ENCODE data around the gene NDUFV3.
A peak's percentile ranks its signal among the peaks of the same experiment; 100 is the strongest.

The NDUFV3 gene

DNA sequence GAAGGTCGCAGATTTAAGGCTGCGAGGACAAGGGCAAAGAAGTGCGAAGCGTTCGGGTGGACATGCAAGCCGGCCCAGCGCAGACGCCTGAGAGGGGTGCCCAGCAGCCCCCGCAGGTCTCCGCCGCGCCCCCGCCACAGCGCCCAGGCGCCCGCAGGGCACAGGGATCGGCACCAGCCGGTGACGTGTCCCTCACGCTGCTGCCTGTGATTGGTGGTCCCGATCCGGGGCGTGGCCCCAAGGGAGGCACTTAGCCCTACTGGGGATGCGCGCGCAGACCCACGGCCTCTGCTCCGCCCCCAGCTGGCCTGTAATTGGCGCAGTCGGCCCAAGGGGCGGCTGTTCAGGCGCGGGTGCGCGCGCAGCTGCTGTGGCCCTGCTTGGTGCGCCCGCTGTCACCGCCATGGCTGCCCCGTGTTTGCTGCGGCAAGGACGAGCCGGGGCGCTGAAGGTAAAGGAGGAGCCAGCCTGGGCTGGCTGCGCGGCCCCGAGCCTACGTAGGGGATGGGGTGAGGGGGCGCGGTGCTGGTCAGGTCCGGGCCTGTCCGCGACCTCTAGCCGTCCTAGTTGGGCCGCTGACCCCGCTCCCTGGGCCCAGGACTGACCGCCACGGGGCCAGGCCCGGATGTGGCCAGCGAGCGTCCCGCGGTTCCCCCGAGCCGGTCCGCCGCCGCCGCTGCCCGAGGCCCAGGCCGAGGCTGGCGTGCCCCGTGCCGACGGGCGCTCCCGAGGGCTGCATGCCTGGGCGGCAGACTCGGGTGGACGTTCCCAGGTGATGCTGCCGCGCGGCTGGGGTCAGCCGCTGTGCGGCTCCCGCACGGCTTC is at the start of gene NDUFV3 (continued):
- TF ChIP-seq, protein P1, sequence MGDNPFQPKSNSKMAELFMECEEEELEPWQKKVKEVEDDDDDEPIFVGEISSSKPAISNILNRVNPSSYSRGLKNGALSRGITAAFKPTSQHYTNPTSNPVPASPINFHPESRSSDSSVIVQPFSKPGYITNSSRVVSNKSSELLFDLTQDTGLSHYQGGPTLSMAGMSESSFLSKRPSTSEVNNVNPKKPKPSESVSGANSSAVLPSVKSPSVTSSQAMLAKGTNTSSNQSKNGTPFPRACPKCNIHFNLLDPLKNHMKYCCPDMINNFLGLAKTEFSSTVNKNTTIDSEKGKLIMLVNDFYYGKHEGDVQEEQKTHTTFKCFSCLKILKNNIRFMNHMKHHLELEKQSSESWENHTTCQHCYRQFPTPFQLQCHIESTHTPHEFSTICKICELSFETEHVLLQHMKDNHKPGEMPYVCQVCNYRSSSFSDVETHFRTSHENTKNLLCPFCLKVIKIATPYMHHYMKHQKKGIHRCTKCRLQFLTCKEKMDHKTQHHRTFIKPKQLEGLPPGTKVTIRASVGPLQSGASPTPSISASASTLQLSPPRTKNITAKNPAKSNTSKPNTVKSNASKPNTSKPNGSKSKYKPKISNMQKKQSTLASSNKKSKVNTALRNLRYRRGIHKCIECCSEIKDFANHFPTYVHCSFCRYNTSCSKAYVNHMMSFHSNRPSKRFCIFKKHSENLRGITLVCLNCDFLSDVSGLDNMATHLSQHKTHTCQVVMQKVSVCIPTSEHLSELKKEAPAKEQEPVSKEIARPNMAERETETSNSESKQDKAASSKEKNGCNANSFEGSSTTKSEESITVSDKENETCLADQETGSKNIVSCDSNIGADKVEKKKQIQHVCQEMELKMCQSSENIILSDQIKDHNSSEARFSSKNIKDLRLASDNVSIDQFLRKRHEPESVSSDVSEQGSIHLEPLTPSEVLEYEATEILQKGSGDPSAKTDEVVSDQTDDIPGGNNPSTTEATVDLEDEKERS (tag by site-specific recombination; IDR thresholded peaks at IDR 0.05) = no peak
- no peak for TF ChIP-seq ZNF48 (tag by site-specific recombination; IDR thresholded peaks at IDR 0.05)
- TF ChIP-seq, protein P2, sequence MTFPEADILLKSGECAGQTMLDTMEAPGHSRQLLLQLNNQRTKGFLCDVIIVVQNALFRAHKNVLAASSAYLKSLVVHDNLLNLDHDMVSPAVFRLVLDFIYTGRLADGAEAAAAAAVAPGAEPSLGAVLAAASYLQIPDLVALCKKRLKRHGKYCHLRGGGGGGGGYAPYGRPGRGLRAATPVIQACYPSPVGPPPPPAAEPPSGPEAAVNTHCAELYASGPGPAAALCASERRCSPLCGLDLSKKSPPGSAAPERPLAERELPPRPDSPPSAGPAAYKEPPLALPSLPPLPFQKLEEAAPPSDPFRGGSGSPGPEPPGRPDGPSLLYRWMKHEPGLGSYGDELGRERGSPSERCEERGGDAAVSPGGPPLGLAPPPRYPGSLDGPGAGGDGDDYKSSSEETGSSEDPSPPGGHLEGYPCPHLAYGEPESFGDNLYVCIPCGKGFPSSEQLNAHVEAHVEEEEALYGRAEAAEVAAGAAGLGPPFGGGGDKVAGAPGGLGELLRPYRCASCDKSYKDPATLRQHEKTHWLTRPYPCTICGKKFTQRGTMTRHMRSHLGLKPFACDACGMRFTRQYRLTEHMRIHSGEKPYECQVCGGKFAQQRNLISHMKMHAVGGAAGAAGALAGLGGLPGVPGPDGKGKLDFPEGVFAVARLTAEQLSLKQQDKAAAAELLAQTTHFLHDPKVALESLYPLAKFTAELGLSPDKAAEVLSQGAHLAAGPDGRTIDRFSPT (tag by site-specific recombination; IDR thresholded peaks at IDR 0.05) = peak; percentile 100
- TF ChIP-seq, protein P3, sequence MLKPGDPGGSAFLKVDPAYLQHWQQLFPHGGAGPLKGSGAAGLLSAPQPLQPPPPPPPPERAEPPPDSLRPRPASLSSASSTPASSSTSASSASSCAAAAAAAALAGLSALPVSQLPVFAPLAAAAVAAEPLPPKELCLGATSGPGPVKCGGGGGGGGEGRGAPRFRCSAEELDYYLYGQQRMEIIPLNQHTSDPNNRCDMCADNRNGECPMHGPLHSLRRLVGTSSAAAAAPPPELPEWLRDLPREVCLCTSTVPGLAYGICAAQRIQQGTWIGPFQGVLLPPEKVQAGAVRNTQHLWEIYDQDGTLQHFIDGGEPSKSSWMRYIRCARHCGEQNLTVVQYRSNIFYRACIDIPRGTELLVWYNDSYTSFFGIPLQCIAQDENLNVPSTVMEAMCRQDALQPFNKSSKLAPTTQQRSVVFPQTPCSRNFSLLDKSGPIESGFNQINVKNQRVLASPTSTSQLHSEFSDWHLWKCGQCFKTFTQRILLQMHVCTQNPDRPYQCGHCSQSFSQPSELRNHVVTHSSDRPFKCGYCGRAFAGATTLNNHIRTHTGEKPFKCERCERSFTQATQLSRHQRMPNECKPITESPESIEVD (tag by site-specific recombination; IDR thresholded peaks at IDR 0.05) = no peak
- no peak for TF ChIP-seq ZNF791 (tag by site-specific recombination; IDR thresholded peaks at IDR 0.05)
- TF ChIP-seq ZFP41 (tag by site-specific recombination; IDR thresholded peaks at IDR 0.05; ENCODE audit: borderline replicate concordance) = no peak
- 0 out of 2 replicates have a peak, but pooled peaks have one; percentile 42 for TF ChIP-seq ZNF394 (tag by site-specific recombination; IDR thresholded peaks at IDR 0.05; ENCODE audit: borderline replicate concordance)
- TF ChIP-seq, protein P4, sequence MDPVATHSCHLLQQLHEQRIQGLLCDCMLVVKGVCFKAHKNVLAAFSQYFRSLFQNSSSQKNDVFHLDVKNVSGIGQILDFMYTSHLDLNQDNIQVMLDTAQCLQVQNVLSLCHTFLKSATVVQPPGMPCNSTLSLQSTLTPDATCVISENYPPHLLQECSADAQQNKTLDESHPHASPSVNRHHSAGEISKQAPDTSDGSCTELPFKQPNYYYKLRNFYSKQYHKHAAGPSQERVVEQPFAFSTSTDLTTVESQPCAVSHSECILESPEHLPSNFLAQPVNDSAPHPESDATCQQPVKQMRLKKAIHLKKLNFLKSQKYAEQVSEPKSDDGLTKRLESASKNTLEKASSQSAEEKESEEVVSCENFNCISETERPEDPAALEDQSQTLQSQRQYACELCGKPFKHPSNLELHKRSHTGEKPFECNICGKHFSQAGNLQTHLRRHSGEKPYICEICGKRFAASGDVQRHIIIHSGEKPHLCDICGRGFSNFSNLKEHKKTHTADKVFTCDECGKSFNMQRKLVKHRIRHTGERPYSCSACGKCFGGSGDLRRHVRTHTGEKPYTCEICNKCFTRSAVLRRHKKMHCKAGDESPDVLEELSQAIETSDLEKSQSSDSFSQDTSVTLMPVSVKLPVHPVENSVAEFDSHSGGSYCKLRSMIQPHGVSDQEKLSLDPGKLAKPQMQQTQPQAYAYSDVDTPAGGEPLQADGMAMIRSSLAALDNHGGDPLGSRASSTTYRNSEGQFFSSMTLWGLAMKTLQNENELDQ (tag by site-specific recombination; IDR thresholded peaks at IDR 0.05; ENCODE audit: low read depth) = no peak
- no peak for TF ChIP-seq ZNF391 (tag by site-specific recombination; IDR thresholded peaks at IDR 0.05; ENCODE audit: borderline replicate concordance, low read depth)
- no peak for TF ChIP-seq ZNF157 (tag by site-specific recombination; IDR thresholded peaks at IDR 0.05)
- TF ChIP-seq SCRT1 (tag by site-specific recombination; IDR thresholded peaks at IDR 0.05; ENCODE audit: borderline replicate concordance) = no peak
- no peak for TF ChIP-seq GLI2 (tag by site-specific recombination; IDR thresholded peaks at IDR 0.05; ENCODE audit: borderline replicate concordance, low read depth)
- TF ChIP-seq, protein P5, sequence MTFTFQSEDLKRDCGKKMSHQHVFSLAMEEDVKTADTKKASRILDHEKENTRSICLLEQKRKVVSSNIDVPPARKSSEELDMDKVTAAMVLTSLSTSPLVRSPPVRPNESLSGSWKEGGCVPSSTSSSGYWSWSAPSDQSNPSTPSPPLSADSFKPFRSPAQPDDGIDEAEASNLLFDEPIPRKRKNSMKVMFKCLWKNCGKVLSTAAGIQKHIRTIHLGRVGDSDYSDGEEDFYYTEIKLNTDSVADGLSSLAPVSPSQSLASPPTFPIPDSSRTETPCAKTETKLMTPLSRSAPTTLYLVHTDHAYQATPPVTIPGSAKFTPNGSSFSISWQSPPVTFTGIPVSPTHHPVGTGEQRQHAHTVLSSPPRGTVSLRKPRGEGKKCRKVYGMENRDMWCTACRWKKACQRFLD (tag by site-specific recombination; IDR thresholded peaks at IDR 0.05) = no peak
- TF ChIP-seq ZNF473 (tag by site-specific recombination; IDR thresholded peaks at IDR 0.05) = no peak
- no peak for TF ChIP-seq ZNF501 (tag by site-specific recombination; IDR thresholded peaks at IDR 0.05)
- TF ChIP-seq ZBTB8A (tag by site-specific recombination; IDR thresholded peaks at IDR 0.05) = peak; percentile 100
- peak; percentile 87; the same call in 1 of the 2 replicates for TF ChIP-seq ZNF423 (tag by site-specific recombination; IDR thresholded peaks at IDR 0.05)
- TF ChIP-seq KLF10 (tag by site-specific recombination; IDR thresholded peaks at IDR 0.05) = peak; percentile 84; the same call in 1 of the 2 replicates
- TF ChIP-seq ZBTB1 (tag by site-specific recombination; IDR thresholded peaks at IDR 0.05) = no peak
- TF ChIP-seq ZNF658 (tag by site-specific recombination; IDR thresholded peaks at IDR 0.05) = no peak
- TF ChIP-seq ZNF354C (tag by site-specific recombination; IDR thresholded peaks at IDR 0.05; ENCODE audit: borderline replicate concordance, low read depth) = no peak
- TF ChIP-seq, protein P6, sequence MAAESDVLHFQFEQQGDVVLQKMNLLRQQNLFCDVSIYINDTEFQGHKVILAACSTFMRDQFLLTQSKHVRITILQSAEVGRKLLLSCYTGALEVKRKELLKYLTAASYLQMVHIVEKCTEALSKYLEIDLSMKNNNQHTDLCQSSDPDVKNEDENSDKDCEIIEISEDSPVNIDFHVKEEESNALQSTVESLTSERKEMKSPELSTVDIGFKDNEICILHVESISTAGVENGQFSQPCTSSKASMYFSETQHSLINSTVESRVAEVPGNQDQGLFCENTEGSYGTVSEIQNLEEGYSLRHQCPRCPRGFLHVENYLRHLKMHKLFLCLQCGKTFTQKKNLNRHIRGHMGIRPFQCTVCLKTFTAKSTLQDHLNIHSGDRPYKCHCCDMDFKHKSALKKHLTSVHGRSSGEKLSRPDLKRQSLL (tag by site-specific recombination; IDR thresholded peaks at IDR 0.05) = no peak
- TF ChIP-seq GLI4 (tag by site-specific recombination; IDR thresholded peaks at IDR 0.05) = 0 out of 2 replicates have a peak, but pooled peaks have one; percentile 46
